MM.1S (cell line): ENCODE data around the gene SHC1.

Source experiments
- EZH2phosphoT487 ChIP-seq: fragments of 300-600 bp; sonication (generic); IDR thresholded peaks from 2 replicates; pipeline ENCODE4 v1.6.1; 2018; ENCODE audit warnings: antibody characterized with exemption, low read length
- TF ChIP-seq, protein P1 (sequence below): fragments of 300-600 bp; sonication (generic); IDR thresholded peaks from 2 replicates; pipeline ENCODE4 v1.5.1; 2016; ENCODE audit warnings: antibody characterized with exemption, low read length, mixed read lengths

DNA sequence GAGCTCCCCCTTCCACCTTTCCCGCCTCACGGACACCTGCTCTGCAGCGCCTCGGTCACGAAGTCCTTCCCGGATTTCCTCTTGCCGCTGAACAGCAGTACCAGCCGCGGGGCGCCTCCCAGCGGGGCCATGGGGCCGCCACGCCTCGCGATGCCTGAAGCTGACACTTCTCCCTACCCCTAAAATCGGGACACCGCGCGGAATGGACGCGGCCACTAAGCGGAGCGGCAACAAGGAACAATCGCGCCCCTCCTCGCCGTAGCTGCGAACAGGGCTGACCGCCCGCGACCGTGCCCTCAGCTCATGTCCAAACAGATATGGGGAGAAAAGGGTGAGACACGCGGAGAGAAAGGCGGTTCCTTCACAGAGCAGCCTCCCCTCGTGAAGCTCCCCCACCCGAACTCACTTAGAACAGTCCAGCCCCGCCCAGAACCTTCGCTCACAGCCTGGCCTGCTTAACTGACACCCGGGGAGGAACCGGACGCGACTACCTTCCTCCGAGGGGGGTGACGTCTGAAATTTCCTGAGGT is 33.9 kb downstream of the SHC1 start, which contains the start of gene PMVK:
- TF ChIP-seq, protein P1, sequence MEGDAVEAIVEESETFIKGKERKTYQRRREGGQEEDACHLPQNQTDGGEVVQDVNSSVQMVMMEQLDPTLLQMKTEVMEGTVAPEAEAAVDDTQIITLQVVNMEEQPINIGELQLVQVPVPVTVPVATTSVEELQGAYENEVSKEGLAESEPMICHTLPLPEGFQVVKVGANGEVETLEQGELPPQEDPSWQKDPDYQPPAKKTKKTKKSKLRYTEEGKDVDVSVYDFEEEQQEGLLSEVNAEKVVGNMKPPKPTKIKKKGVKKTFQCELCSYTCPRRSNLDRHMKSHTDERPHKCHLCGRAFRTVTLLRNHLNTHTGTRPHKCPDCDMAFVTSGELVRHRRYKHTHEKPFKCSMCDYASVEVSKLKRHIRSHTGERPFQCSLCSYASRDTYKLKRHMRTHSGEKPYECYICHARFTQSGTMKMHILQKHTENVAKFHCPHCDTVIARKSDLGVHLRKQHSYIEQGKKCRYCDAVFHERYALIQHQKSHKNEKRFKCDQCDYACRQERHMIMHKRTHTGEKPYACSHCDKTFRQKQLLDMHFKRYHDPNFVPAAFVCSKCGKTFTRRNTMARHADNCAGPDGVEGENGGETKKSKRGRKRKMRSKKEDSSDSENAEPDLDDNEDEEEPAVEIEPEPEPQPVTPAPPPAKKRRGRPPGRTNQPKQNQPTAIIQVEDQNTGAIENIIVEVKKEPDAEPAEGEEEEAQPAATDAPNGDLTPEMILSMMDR, result peak; percentile 60
- no peak for TF ChIP-seq EZH2phosphoT487
